Measurements from ENCODE around the gene IGHMBP2. TPM values are rescaled to one million over a fixed set of nuclear protein-coding genes. Genes with fewer than 3 reads are reported as not detected.
"Not testable (repeated sequence)": the region's sequence is repeated elsewhere in the genome, so short reads cannot be mapped to it uniquely, and the experiment has no call there.

Gene IGHMBP2
- total RNA-seq, 2 experiments from 2014 or later = 29.7 to 32.8 TPM

DNA sequence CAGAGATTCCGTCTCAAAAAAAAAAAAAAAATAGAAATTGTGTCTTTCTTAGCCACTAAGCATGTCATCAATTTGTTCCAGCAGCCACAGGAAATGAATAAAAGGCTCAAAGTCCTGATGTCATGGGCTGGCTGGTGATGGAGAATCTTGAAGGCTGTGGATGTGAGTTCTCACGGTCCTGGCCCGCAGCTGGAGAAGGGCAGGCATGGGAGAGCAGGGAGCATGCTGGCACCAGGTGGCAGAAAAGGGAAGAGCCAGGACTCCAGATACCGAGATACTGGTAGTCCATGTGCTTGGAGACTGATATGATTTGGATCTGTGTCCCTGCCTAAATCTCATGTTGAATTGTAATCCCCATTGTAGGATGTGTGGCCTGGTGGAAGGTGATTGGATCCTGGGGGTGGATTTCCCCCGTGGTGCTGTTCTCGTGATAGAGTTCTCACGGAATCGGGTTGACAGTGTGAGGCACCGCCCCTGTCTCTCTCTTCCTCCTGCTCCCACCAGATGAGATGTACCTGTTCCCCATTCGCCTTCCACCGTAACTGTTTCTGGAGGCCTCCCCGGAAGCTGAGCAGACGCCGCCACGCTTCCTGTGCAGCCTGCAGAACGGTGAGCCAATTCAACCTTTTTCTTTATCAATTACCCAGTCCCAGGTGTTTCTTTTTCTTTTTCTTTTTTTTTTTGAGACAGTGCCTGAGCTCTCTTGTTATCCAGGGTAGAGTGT, 59.0 kb downstream of the IGHMBP2 start:
- no peaks in the 10 kb centered on the region for H3K27me3 Mint-ChIP-seq
- H3K27ac Mint-ChIP-seq = peak overlapping the region; percentile 67
- H3K4me1 Mint-ChIP-seq = peaks cover 8% of the 10 kb centered on the region
- H3K9me3 Mint-ChIP-seq = no peaks in the 10 kb centered on the region
- H3K36me3 Mint-ChIP-seq = peaks cover 3% of the 10 kb centered on the region
- H3K4me3 Mint-ChIP-seq = peak overlapping the region; percentile 41
- ATAC-seq (ENCODE audit: low read depth) = peak; percentile 63
- POLR2A ChIA-PET = interaction anchor here (1.5 kb wide), 1 partner anchor 86 kb away, joined by 3 read pairs; the partner anchor contains the start of gene TPCN2
- no peak for DNase-seq

DNA sequence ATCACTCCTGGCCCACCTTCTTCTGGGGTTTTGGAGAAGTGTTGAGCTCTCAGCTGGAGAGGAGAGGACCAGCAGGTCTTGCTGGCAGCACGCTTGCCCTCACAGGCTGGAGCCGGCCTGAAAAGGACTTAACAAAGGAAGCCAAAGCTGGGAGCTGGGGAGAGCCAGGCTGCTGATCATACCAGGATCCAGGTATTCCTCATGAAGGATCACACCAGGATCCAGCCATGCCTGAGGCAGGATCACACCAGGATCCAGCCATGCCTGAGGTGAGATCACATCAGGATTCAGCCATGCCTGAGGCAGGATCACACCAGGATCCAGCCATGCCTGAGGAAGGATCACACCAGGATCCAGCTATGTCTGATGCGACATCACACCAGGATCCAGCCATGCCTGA, 60.1 kb downstream of the IGHMBP2 start:
- Mint-ChIP-seq H3K36me3 (peaks cover 3% of the 10 kb centered on the region), H3K27me3 (no peaks in the 10 kb centered on the region), H3K4me1 (peaks cover 8% of the 10 kb centered on the region), H3K27ac (no peak overlapping the region), H3K9me3 (no peaks in the 10 kb centered on the region), H3K4me3 (no peak overlapping the region)
- POLR2A ChIA-PET = no interaction called here
- no peak for ATAC-seq (ENCODE audit: low read depth)
- no peak for DNase-seq

DNA sequence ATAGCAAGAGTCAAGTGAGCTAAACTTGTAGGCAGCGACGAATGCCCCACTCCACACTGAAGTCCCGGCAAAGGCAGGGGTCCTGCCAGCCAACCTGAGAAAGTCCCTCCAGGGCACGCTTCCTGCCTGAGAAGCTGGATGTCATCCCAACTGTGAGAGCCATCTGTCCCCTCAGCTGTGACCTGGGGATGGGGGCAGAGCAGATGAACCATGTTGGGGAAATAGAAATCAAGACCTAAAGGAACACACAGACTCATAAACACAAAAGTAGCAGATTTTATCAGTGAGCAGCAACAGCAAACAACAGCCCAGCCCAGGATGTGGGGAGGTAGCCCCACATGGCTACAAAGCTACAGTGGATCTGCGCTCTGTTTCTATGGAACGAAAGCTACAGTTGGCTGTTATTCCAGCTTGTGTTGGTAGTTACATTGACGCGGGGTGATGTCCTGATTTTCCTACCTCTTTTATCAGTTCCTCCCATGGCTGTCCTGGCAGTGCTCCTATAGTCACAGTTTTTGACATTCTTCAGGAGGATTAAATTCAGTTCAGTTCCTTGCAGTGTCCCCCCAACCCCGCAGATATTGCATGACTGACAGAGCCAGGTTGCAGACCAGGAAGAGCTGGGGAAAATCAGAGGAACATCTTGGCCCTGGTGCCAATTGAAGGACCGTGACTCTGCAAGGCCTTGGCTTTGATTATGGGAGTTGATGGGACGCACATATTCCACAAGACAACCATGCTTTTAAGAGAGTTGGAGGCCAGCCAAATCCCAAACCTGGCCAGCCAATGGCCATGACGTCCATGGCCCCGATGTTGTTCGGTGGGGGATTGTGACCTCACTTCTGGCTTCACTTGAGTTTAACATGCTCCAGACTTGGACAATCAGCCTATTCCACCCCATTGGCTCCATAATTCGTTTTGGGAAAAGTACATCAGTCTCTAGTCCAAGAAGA, 62.5 kb downstream of the IGHMBP2 start:
- no peak overlapping the region for H3K4me3 Mint-ChIP-seq
- H3K27me3 Mint-ChIP-seq = peaks cover 3% of the 10 kb centered on the region
- H3K9me3 Mint-ChIP-seq = no peaks in the 10 kb centered on the region
- peaks cover 8% of the 10 kb centered on the region for H3K4me1 Mint-ChIP-seq
- DNase-seq = no peak
- no peak overlapping the region for H3K27ac Mint-ChIP-seq
- POLR2A ChIA-PET = no interaction called here
- peaks cover 3% of the 10 kb centered on the region for H3K36me3 Mint-ChIP-seq
- ATAC-seq (ENCODE audit: low read depth) = no peak

- POLR2A ChIA-PET = no interaction called here
- Mint-ChIP-seq H3K4me1 (peaks cover 8% of the 10 kb centered on the region), H3K9me3 (no peaks in the 10 kb centered on the region), H3K27ac (no peak overlapping the region), H3K36me3 (peaks cover 2% of the 10 kb centered on the region), H3K27me3 (peaks cover 3% of the 10 kb centered on the region), H3K4me3 (no peak overlapping the region)
- DNase-seq (no peak), ATAC-seq (ENCODE audit: low read depth) (no peak)
Observed at GRCh38 chr11:68966894-68967780, 63.4 kb downstream of the IGHMBP2 start.

- Mint-ChIP-seq H3K4me1 (peaks cover 3% of the 10 kb centered on the region), H3K36me3 (no peaks in the 10 kb centered on the region), H3K27ac (no peak overlapping the region), H3K9me3 (no peaks in the 10 kb centered on the region), H3K27me3 (peaks cover 3% of the 10 kb centered on the region), H3K4me3 (no peak overlapping the region)
- POLR2A ChIA-PET = no interaction called here
- DNase-seq (no peak), ATAC-seq (ENCODE audit: low read depth) (no peak)
Observed at GRCh38 chr11:68968306-68969250, 64.9 kb downstream of the IGHMBP2 start.

GRCh38 chr11:68969386-68969785, 65.7 kb downstream of the IGHMBP2 start:
- Mint-ChIP-seq H3K4me1 (peaks cover 1% of the 10 kb centered on the region), H3K4me3 (no peak overlapping the region), H3K27me3 (peaks cover 3% of the 10 kb centered on the region), H3K27ac (no peak overlapping the region), H3K9me3 (no peaks in the 10 kb centered on the region), H3K36me3 (no peaks in the 10 kb centered on the region)
- POLR2A ChIA-PET = interaction anchor here (0.7 kb wide), 1 partner anchor 142 kb away, joined by 3 read pairs; no protein-coding TSS in a partner anchor
- no peak for DNase-seq
- no peak for ATAC-seq (ENCODE audit: low read depth)

DNA sequence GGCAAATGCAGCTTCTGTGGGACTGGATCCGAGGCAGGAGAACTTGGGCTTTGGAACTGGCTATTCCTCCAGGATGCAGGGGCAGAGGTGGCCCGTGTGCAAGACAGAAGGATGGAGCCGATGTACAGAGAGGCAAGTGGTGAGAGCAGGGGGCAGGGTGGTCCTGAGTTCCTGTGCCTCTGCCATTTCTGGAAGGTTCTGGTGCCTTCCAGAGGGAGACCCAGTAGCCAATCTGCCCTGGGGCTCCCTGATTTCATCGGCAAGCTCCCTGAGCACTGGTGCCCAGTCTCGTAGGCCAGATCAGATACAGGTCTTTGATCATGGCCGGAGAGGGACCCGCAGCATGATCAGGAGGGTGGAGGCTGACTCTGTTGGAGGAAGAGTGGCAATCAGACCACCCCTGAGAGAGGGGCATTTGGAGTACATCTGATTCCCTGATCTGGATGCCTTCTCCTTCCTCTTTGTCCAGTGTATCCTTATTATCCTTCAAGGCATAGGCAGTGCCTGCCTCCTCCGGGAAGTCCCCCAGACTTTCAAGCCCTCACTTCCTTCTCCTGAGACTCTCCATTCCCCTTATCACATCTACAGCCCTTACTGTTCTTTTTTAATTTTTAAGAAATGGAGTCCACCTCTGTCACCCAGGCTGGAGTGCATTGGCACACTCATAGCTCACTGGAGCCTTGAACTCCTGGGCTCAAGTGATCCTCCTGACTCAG, 67.4 kb downstream of the IGHMBP2 start:
- no peak overlapping the region for H3K27ac Mint-ChIP-seq
- H3K36me3 Mint-ChIP-seq = no peaks in the 10 kb centered on the region
- no peaks in the 10 kb centered on the region for H3K9me3 Mint-ChIP-seq
- ATAC-seq (ENCODE audit: low read depth) (no peak), DNase-seq (no peak)
- H3K27me3 Mint-ChIP-seq = peaks cover 3% of the 10 kb centered on the region
- H3K4me3 Mint-ChIP-seq = no peak overlapping the region
- peaks cover 3% of the 10 kb centered on the region for H3K4me1 Mint-ChIP-seq
- POLR2A ChIA-PET = no interaction called here

GRCh38 chr11:68973219-68973618, 69.5 kb downstream of the IGHMBP2 start:
- POLR2A ChIA-PET = no interaction called here
- no peaks in the 10 kb centered on the region for H3K36me3 Mint-ChIP-seq

DNA sequence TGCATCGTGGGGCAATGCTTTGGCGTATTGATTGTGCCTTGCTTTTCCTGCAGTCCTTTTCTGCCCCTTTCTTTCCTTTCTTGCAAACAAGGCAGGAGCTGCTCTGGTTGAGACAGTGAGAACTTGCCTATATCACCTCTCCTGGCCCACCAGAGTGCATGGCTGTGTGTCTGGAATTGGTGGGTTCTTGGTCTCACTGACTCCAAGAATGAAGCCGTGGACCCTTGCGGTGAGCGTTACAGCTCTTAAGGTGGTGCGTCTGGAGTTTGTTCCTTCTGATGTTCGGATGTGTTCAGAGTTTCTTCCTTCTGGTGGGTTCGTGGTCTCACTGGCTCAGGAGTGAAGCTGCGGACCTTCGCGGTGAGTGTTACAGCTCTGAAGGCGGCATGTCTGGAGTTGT, 70.0 kb downstream of the IGHMBP2 start:
- H3K4me3 Mint-ChIP-seq; POLR2A ChIA-PET; H3K4me1 Mint-ChIP-seq; H3K9me3 Mint-ChIP-seq; H3K27me3 Mint-ChIP-seq; ATAC-seq (ENCODE audit: low read depth); DNase-seq; H3K27ac Mint-ChIP-seq; H3K36me3 Mint-ChIP-seq: not testable (repeated sequence)

More at GRCh38 chr11:68973219-68973618, 69.5 kb downstream of the IGHMBP2 start:
- Mint-ChIP-seq H3K9me3 (no peaks in the 10 kb centered on the region), H3K27me3 (peaks cover 3% of the 10 kb centered on the region), H3K27ac (no peak overlapping the region), H3K4me1 (peaks cover 3% of the 10 kb centered on the region), H3K4me3 (no peak overlapping the region)
- DNase-seq (no peak), ATAC-seq (ENCODE audit: low read depth) (no peak)

GRCh38 chr11:68974421-68975194, 70.9 kb downstream of the IGHMBP2 start:
- POLR2A ChIA-PET = no interaction called here
- DNase-seq = peak; percentile 21

DNA sequence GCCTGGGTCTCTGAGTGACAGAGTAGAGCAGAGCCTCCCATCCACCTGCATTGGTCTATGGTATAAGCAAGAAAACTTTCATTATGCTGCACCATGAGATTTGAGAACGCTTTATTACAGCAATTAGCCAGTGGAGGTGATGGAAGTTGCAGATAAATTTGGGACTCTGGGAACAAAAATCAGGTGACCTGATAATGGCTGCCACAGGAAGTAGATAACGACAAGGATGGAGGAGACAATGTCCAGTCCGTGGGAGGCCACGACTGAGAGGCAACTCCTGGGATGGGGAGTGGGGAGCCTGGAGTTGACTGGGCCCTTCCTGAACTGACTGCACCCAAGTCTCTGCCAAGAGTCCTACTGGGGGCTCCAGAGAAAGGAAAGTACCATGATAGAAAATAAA, 72.4 kb downstream of the IGHMBP2 start:
- H3K4me1 Mint-ChIP-seq = peaks cover 3% of the 10 kb centered on the region
- no peaks in the 10 kb centered on the region for H3K27me3 Mint-ChIP-seq
- POLR2A ChIA-PET = no interaction called here
- DNase-seq = no peak
- no peak for ATAC-seq (ENCODE audit: low read depth)
- no peaks in the 10 kb centered on the region for H3K9me3 Mint-ChIP-seq
- no peaks in the 10 kb centered on the region for H3K36me3 Mint-ChIP-seq
- H3K4me3 Mint-ChIP-seq = no peak overlapping the region
- H3K27ac Mint-ChIP-seq = no peak overlapping the region

More at GRCh38 chr11:68974421-68975194, 70.9 kb downstream of the IGHMBP2 start:
- peak overlapping the region; percentile 75 for H3K27ac Mint-ChIP-seq
- peak; percentile 67 for ATAC-seq (ENCODE audit: low read depth)
- H3K36me3 Mint-ChIP-seq = no peaks in the 10 kb centered on the region
- H3K27me3 Mint-ChIP-seq = peaks cover 3% of the 10 kb centered on the region
- peaks cover 3% of the 10 kb centered on the region for H3K4me1 Mint-ChIP-seq
- no peaks in the 10 kb centered on the region for H3K9me3 Mint-ChIP-seq
- H3K4me3 Mint-ChIP-seq = no peak overlapping the region
